SW480 (cell line): ENCODE measurements around the gene CHST3.
"Not testable (repeated sequence)": the region's sequence is repeated elsewhere in the genome, so short reads cannot be mapped to it uniquely, and the experiment has no call there.

ENCODE experiments used
- DNase-seq: peaks from one replicate; pipeline ENCODE4 v3.0.0-alpha.2; 2016; ENCODE audit warnings: low spot score

The CHST3 gene

GRCh38 chr10:71964098-71964742, at the start of gene CHST3:
TSS of gene CHST3 (plus strand) at chr10:71964395. CDS start at chr10:72005843, 41,448 bp downstream.
- no peak for DNase-seq

GRCh38 chr10:71916827-71917226, 47.4 kb upstream of the CHST3 start:
- DNase-seq = no peak

- no peak for DNase-seq
Measured at GRCh38 chr10:71918992-71919391, 45.2 kb upstream of the CHST3 start.

GRCh38 chr10:71919956-71920539, 44.1 kb upstream of the CHST3 start:
- DNase-seq = not testable (repeated sequence)

GRCh38 chr10:71920540-71921323, 43.5 kb upstream of the CHST3 start:
- no peak for DNase-seq

GRCh38 chr10:71921324-71922027, 42.7 kb upstream of the CHST3 start:
- no peak for DNase-seq

- no peak for DNase-seq
Measured at GRCh38 chr10:71923138-71923692, 41.0 kb upstream of the CHST3 start.

GRCh38 chr10:71924771-71925170, 39.4 kb upstream of the CHST3 start:
- DNase-seq = no peak

GRCh38 chr10:71927159-71927558, 37.0 kb upstream of the CHST3 start:
- DNase-seq = no peak

- DNase-seq = no peak
Measured at GRCh38 chr10:71927776-71928592, 36.2 kb upstream of the CHST3 start.

- DNase-seq = no peak
Measured at GRCh38 chr10:71931295-71931694, 32.9 kb upstream of the CHST3 start.

GRCh38 chr10:71933651-71934050, 30.5 kb upstream of the CHST3 start:
- no peak for DNase-seq

- no peak for DNase-seq
Measured at GRCh38 chr10:71938211-71938610, 26.0 kb upstream of the CHST3 start.

GRCh38 chr10:71939304-71939703, 24.9 kb upstream of the CHST3 start:
- DNase-seq = no peak

GRCh38 chr10:71939861-71940474, 24.2 kb upstream of the CHST3 start:
- DNase-seq = no peak

GRCh38 chr10:71940752-71941151, 23.4 kb upstream of the CHST3 start:
- DNase-seq = no peak

GRCh38 chr10:71941318-71941717, 22.9 kb upstream of the CHST3 start:
- no peak for DNase-seq

- DNase-seq = no peak
Measured at GRCh38 chr10:71945819-71946474, 18.2 kb upstream of the CHST3 start.

- DNase-seq = no peak
Measured at GRCh38 chr10:71946700-71947099, 17.5 kb upstream of the CHST3 start.

GRCh38 chr10:71948496-71949067, 15.6 kb upstream of the CHST3 start:
- DNase-seq = no peak
